ENCODE measurements around the gene SBSN. TPM values are rescaled to one million over a fixed set of nuclear protein-coding genes. Genes with fewer than 3 reads are reported as not detected.

SBSN gene
- total RNA-seq, 4 donors from 2014 or later, result 1,839 to 3,070 (median 2,379) TPM

DNA sequence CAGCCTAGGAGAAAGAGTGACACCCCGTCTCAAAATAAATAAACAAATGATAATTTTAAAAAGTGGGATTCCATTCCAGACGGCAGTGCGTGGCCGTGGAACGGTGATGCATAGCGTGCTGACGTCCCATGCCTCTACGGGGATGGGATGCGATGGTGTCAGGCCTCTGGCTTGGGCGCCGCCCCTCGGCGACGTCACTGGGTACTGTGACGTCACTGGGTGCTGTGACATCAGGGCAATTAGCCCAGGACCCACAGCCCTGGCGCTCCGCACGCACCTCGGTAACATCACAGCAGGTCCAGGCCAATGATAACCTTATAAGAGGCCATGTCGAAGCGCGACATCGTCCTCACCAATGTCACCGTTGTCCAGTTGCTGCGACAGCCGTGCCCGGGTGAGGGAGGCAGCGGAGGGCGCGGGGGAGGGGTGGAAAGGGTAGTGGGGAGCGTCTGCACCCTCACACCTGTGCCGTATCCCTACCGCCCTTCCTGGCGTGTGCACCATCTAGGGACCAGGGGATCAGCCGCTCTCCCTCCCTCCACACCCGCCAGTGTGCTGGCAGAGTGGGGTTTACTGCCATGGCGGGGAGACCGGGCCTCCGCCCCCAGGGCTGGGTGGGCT, 5.2 kb upstream of the SBSN start, which contains the start of gene GAPDHS:
Gene GAPDHS (plus strand): TSS at position 256 of the 621 bp plus-strand sequence. CDS start 72 bp downstream, at position 328.
- DNase-seq (ENCODE audit: low spot score in 2 of 2), result no peak
- TF ChIP-seq POLR2A (IDR thresholded peaks at IDR 0.05), result no peak
- no peak for TF ChIP-seq CTCF (IDR thresholded peaks at IDR 0.05)
- intact Hi-C loops (cut with DNase I; ENCODE audit: low total_unique reads), result no loop called here
- WGBS, 2 donors, result 38 to 50% methylated on average over 34 to 39 of the region's 39 CpGs
- no peak within 1 kb of the TSS for H3K4me3 ChIP-seq (ENCODE audit: low read depth, poor library complexity, severe bottlenecking)

DNA sequence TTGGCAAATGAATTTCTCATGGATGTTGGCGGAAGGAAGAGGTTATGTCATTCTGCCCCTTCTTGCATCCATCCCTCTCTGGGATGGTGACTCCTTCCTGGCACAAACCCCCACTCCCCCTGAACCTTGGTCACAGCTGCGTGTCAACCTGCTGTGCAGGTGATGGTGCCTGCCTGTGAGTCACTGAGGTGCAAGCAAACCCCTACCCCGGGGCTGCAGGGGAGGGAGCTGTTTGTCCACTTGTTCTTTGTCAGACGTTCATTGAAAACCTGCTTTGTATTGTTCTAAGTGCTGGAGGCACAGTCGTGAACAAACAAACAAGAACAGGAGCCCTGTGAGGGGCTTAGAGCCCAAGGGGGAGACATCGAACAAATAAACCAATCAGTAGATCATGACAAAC, 3.2 kb upstream of the SBSN start:
- TF ChIP-seq POLR2A (IDR thresholded peaks at IDR 0.05) (no peak), CTCF (IDR thresholded peaks at IDR 0.05) (no peak)
- no peak overlapping the region for H3K4me3 ChIP-seq (ENCODE audit: low read depth, poor library complexity, severe bottlenecking)
- intact Hi-C loops (cut with DNase I; ENCODE audit: low total_unique reads), result no loop called here
- DNase-seq (ENCODE audit: low spot score in 2 of 2), result no peak
- 37 to 44% methylated on average over 6 of the region's 6 CpGs for WGBS, 2 donors

- WGBS, 2 donors, result 33 to 40% methylated on average over 18 to 19 of the region's 19 CpGs
- intact Hi-C loops (cut with DNase I; ENCODE audit: low total_unique reads), result no loop called here
- no peak for DNase-seq (ENCODE audit: low spot score in 2 of 2)
- no peak overlapping the region for H3K4me3 ChIP-seq (ENCODE audit: low read depth, poor library complexity, severe bottlenecking)
- no peak for TF ChIP-seq POLR2A (IDR thresholded peaks at IDR 0.05)
- no peak for TF ChIP-seq CTCF (IDR thresholded peaks at IDR 0.05)
These were observed 1.4 kb upstream of the SBSN start for GRCh38 chr19:35529241-35530218.

- DNase-seq (ENCODE audit: low spot score in 2 of 2), result no peak
- intact Hi-C loops (cut with DNase I; ENCODE audit: low total_unique reads), result no loop called here
- H3K4me3 ChIP-seq (ENCODE audit: low read depth, poor library complexity, severe bottlenecking), result no peak overlapping the region
- TF ChIP-seq CTCF (IDR thresholded peaks at IDR 0.05), result no peak
- no peak for TF ChIP-seq POLR2A (IDR thresholded peaks at IDR 0.05)
- 78 to 89% methylated on average over 4 of the region's 4 CpGs for WGBS, 2 donors
These were observed 2.2 kb downstream of the SBSN start for GRCh38 chr19:35525873-35526272.

DNA sequence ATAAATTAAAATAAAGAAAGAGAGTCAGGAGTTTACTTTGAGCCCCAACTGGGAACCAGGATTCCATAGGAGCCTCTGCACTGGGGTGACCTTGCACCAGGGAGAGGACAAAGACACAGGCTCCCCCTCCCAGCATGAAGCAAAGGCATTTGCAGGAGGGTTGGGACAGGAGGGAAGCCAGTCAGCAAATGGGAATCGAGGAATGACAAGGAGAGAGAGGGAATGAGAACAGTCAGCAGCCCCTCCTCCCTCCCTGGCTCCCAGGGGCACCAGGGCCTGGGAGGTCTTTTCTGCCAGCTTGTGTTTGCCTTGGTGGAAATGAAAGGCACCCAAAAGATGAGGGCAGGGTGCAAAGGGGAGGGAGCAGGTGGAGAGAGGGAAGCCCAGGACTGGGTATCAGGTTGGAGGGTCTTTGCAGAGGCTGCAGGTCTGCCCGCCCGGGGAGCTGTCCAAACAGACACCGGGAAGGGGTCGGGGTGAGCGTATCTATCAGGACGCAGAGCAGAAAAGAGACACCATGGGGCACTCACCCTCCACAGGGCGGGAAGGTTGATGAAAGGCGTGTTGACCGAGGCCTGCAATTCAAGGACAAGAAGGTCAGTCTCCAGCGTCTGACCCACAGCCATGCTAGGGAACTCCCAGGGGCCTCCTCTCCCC, 3.8 kb downstream of the SBSN start:
- no peak for DNase-seq (ENCODE audit: low spot score in 2 of 2)
- 50 to 51% methylated on average over 11 of the region's 11 CpGs for WGBS, 2 donors
- TF ChIP-seq CTCF (IDR thresholded peaks at IDR 0.05), result no peak
- no peak for TF ChIP-seq POLR2A (IDR thresholded peaks at IDR 0.05)

More for the DNA sequence above, 3.8 kb downstream of the SBSN start:
- intact Hi-C loops (cut with DNase I; ENCODE audit: low total_unique reads), result no loop called here
- no peak overlapping the region for H3K4me3 ChIP-seq (ENCODE audit: low read depth, poor library complexity, severe bottlenecking)

Data from lower leg skin (tissue), 4 donors.